Thymus (tissue), 11 donors: ENCODE measurements around the gene ADD3. TPM values are rescaled to one million over a fixed set of nuclear protein-coding genes. Genes with fewer than 3 reads are reported as not detected.

Experiments
- DNase-seq, 9 donors: peaks; one replicate each; pipeline ENCODE4 v3.0.0-alpha.2; 2013; ENCODE audit warnings: low spot score in 9 of 9, low read depth in 6 of 9, missing footprints in 1 of 9
- H3K27ac ChIP-seq, 2 donors: one replicate each; pipeline ENCODE4 v1.5.1; 2013; ENCODE audit warnings: control low read depth in 1 of 2, low read depth in 1 of 2, low read length in 1 of 2, mild to moderate bottlenecking in 1 of 2, moderate library complexity in 1 of 2
- H3K27me3 ChIP-seq, 2 donors: one replicate each; pipeline ENCODE4 v1.5.1; 2013; ENCODE audit warnings: low read length in 1 of 2; ENCODE audit not compliant: control insufficient read depth in 2 of 2, insufficient read depth in 1 of 2
- H3K36me3 ChIP-seq, 2 donors: one replicate each; pipeline ENCODE4 v1.5.1; 2013; ENCODE audit warnings: low read length in 1 of 2, mild to moderate bottlenecking in 1 of 2, moderate library complexity in 1 of 2; ENCODE audit not compliant: control insufficient read depth in 2 of 2, insufficient read depth in 2 of 2
- H3K4me1 ChIP-seq, 2 donors: one replicate each; pipeline ENCODE4 v1.5.1; 2013; ENCODE audit warnings: low read length in 2 of 2; ENCODE audit not compliant: control insufficient read depth in 2 of 2, insufficient read depth in 2 of 2
- H3K4me3 ChIP-seq, 2 donors: one replicate each; pipeline ENCODE4 v1.5.1; 2013; ENCODE audit warnings: low read length in 2 of 2, control low read depth in 1 of 2, mild to moderate bottlenecking in 1 of 2
- H3K9me3 ChIP-seq, 2 donors: one replicate each; pipeline ENCODE4 v1.5.1; 2013; ENCODE audit warnings: low read length in 1 of 2, mild to moderate bottlenecking in 1 of 2; ENCODE audit not compliant: control insufficient read depth in 2 of 2, insufficient read depth in 1 of 2
- WGBS: extraction: QIAGEN DNeasy Blood & Tissue Kit; methylation state at CpG from one replicate; pipeline ENCODE4 v1.1.7; 2013; 5-methylcytosine and 5-hydroxymethylcytosine counted together
- polyA plus RNA-seq: library from polyadenylated mRNA; stranded (reverse); fragments of 200-250 nt; gene quantifications from one replicate; pipeline ENCODE4 v1.2.3, GENCODE V29; 2013
- total RNA-seq: library from RNA; stranded (reverse); fragments of 120-200 nt; gene quantifications from one replicate; pipeline ENCODE4 v1.2.4, GENCODE V29; 2013
- donor health status: healthy.

ADD3 gene
- total and polyA plus RNA-seq, 2 donors: 112 to 217 TPM

GRCh38 chr10:110017907-110018306, 10.1 kb downstream of the ADD3 start:
- H3K4me3 ChIP-seq: no peak overlapping the region
- peaks cover 14 to 16% of the 10 kb centered on the region in 2 donors for H3K4me1 ChIP-seq
- WGBS: 94% methylated on average over 1 of the region's 1 CpG
- no peak overlapping the region for H3K27ac ChIP-seq
- no peaks in the 10 kb centered on the region for H3K27me3 ChIP-seq
- peaks cover 0 to 2% of the 10 kb centered on the region in 2 donors for H3K36me3 ChIP-seq
- no peak for DNase-seq
- H3K9me3 ChIP-seq: no peaks in the 10 kb centered on the region

DNA sequence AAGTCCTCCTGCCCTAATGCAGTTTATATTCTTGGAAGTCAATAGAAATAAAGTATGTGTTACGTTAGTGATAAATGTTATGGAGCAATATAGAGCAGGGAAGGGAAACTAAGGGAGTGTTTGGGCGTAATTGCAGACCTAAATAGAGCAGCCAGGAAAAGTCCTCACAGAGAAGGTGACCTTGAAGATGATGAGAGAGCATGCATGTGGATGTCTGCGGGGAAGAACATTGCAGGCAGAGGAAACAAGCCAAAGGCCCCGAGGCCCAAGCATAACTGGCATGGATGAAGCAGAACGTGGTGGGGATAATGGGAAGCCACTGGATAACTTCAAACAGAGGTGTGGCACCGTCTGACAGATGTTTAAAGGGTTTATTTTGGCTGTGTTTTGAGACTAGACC, 12.5 kb downstream of the ADD3 start:
- Histone ChIP-seq H3K9me3 (no peaks in the 10 kb centered on the region), H3K27ac (no peak overlapping the region), H3K4me3 (no peak overlapping the region), H3K27me3 (no peaks in the 10 kb centered on the region), H3K4me1 (peaks cover 4 to 8% of the 10 kb centered on the region in 2 donors), H3K36me3 (peaks cover 0 to 2% of the 10 kb centered on the region in 2 donors)
- 98% methylated on average over 6 of the region's 6 CpGs for WGBS
- DNase-seq: no peak

DNA sequence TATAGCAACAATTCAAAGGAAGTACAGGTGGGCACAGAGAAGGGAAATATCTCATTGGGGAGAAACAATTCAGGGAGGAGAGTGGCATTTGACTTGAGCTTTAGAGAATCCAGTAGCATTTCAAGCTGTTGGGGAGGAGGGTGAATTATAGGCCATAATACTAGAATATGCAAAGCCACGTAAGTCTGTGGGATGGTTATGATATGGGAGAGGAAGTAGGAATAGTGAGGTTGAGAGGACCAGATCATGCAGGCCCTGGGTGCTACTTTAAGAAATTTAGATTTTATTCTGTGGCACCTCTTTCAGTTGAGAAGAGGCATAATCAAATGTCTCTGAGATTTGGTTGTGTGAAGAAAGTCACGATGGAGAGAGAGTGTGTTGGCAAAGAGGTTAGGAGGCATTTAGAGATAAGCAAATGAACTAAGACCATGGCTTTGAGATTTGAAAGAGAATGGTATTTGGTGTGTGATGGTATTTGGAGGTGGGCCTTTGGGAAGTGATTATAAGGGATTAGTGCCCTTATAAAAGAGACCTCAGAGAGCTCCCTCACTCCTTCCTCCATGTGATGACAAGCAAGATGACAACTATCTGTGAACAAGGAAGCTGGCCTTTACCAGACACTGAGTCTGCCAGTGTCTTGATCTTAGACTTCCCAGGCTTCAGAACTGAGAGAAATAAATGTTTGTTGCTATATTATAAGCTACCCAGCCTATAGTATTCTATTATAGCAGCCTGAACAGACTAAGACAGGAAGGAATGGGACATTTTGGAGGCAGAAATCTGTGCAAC, 15.1 kb downstream of the ADD3 start:
- H3K4me1 ChIP-seq: no peaks in the 10 kb centered on the region
- H3K27me3 ChIP-seq: no peaks in the 10 kb centered on the region
- no peak overlapping the region for H3K4me3 ChIP-seq
- no peak overlapping the region for H3K27ac ChIP-seq
- no peaks in the 10 kb centered on the region for H3K9me3 ChIP-seq
- no peak for DNase-seq
- no peaks in the 10 kb centered on the region for H3K36me3 ChIP-seq
- 94% methylated on average over 2 of the region's 2 CpGs for WGBS

DNA sequence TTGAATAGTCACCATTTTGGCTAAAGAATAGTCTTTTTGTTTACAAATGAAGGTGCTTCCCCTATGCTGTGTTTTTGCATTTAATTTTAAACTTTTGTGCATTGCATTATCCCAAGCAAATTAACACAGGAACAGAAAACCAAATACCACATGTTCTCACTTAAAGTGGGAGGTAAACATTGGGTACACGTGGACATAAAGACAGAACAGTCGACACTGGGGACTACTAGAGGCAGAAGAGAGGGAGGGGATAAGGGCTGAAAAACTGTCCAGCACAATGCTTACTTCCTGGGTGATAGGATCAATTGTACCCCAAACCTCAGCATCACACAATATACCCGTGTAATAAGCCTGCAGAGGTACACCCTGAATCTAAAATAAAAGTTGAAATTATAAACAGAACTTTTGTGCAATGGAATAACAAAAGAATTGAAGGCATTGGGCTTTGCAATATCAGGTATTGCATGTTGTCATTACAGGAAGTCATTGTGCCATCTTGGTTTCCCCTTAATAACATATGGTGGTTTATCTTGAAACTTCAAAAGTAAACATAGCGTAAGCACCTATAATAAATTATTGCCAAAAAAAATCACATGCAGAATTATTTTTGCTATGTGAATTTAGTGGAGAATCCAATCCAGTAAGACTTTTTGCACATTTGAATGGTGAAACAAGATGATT, 16.1 kb downstream of the ADD3 start:
- DNase-seq: no peak
- Histone ChIP-seq H3K27ac (no peak overlapping the region), H3K36me3 (no peaks in the 10 kb centered on the region), H3K9me3 (no peaks in the 10 kb centered on the region), H3K4me3 (no peak overlapping the region), H3K4me1 (no peaks in the 10 kb centered on the region), H3K27me3 (no peaks in the 10 kb centered on the region)
- WGBS: 86% methylated on average over 4 of the region's 4 CpGs

DNA sequence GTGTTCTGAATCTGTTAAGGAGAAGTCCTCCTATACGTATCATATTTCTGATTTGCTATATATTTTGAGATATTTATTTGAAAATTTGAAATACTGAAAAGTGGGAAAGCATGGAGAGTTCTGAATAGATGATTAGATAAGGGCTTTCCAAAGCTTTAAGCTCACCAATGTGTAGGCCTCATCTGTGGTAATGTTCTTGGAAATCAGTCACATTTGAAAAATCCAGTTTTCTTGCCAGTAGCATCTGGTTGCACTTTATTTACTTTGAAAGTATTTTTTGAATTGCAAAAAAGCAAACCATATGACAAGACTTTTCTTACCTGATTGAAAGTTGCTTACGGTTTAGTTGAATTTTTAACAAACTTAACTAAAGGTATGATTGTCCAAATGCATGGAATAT, 21.7 kb downstream of the ADD3 start:
- WGBS: 95% methylated on average over 2 of the region's 2 CpGs
- Histone ChIP-seq H3K4me1 (no peaks in the 10 kb centered on the region), H3K27ac (no peak overlapping the region), H3K36me3 (no peaks in the 10 kb centered on the region), H3K27me3 (no peaks in the 10 kb centered on the region), H3K4me3 (no peak overlapping the region), H3K9me3 (no peaks in the 10 kb centered on the region)
- DNase-seq: no peak

- no peak overlapping the region for H3K27ac ChIP-seq
- WGBS: 96% methylated on average over 4 of the region's 4 CpGs
Observed at GRCh38 chr10:110032801-110033700, 25.3 kb downstream of the ADD3 start.

DNA sequence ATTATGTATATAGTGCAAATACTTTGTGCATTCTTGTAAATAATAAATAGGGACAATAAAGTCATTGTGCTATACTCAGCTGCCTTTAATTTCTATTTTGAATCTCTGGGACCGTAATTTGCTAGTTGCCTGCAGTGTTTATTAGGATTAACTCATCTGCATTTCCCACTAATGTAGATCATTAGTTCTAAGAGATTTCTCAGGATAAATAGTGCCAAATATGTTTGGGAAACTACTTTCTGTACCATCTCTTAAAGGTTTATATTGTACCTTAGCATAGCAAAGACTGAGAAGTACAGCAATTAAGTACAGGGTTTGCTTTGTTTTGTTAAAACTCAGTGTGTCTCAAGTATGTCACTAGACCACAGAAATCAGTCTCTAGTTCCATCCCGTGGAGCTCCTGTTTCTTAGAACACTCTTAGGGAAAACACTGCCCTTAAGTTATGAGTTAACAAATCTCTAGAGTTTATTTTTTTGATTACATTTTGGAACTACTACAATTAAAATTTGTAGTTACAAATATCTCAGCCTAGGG, 26.0 kb downstream of the ADD3 start:
- no peaks in the 10 kb centered on the region for H3K27me3 ChIP-seq
- peaks cover 6 to 8% of the 10 kb centered on the region in 2 donors for H3K4me1 ChIP-seq
- H3K36me3 ChIP-seq: no peaks in the 10 kb centered on the region
- H3K27ac ChIP-seq: no peak overlapping the region
- WGBS: 63% methylated on average over 2 of the region's 2 CpGs
- no peak for DNase-seq
- no peak overlapping the region for H3K4me3 ChIP-seq
- no peaks in the 10 kb centered on the region for H3K9me3 ChIP-seq

More at GRCh38 chr10:110032801-110033700, 25.3 kb downstream of the ADD3 start:
- no peak overlapping the region for H3K4me3 ChIP-seq
- H3K9me3 ChIP-seq: no peaks in the 10 kb centered on the region
- DNase-seq: no peak
- peaks cover 6 to 8% of the 10 kb centered on the region in 2 donors for H3K4me1 ChIP-seq
- H3K27me3 ChIP-seq: no peaks in the 10 kb centered on the region
- H3K36me3 ChIP-seq: no peaks in the 10 kb centered on the region

- Histone ChIP-seq H3K9me3 (no peaks in the 10 kb centered on the region), H3K4me1 (peaks cover 6 to 8% of the 10 kb centered on the region in 2 donors), H3K36me3 (no peaks in the 10 kb centered on the region), H3K27ac (no peak overlapping the region), H3K4me3 (no peak overlapping the region), H3K27me3 (no peaks in the 10 kb centered on the region)
- no peak for DNase-seq
- WGBS: 90% methylated on average over 2 of the region's 2 CpGs
Observed at GRCh38 chr10:110034596-110034995, 26.8 kb downstream of the ADD3 start.
